SKM-1 (cell line): ENCODE results near the gene NCR2.

Experiments
- DNase-seq: peaks from one replicate; lab custom pipeline; 2025; ENCODE audit not compliant: unreplicated experiment; lab: John Stamatoyannopoulos, UW

Gene NCR2

GRCh38 chr6:41327177-41327576 lies 8.2 kb upstream of the NCR2 start:
- no peak for DNase-seq

DNA sequence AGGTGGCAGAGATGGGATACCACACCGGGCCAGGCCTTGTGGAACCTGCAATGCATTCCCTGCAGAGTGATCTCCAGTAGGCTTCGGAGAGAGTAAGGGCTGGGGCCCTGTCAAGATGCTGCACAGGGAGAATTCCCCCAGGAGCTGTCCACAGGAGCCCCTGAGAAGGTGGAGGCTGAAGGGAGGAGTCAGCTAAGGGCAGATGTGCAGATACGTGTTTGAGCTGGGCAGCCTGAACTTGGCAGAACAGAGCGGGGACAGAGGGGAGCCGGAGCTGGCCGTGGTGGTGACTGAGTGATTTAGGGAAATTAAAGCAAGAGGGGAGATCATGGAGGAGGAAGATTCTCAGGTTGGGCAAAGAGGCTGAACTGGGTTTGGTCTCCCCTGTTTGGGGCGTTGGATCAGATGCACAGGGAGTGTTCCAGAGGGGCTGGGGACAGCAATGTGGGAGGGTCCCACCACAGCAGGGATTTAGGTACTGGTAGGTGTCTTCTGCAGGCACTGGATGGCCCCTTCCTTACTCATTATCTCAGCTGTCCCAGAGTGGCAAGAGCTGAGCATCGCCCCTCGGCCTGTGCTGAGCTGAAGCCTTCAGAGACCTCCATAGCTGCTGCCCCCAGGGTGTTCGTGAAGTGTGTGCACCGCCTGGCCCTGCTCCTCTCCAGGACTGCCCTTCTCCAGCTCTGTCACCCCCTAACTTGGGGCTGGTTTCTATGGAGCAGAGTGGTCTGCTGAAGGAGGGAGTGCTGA lies 3.8 kb upstream of the NCR2 start:
- DNase-seq = no peak

- DNase-seq = no peak
These were observed 3.2 kb upstream of the NCR2 start for GRCh38 chr6:41332241-41332640.

DNA sequence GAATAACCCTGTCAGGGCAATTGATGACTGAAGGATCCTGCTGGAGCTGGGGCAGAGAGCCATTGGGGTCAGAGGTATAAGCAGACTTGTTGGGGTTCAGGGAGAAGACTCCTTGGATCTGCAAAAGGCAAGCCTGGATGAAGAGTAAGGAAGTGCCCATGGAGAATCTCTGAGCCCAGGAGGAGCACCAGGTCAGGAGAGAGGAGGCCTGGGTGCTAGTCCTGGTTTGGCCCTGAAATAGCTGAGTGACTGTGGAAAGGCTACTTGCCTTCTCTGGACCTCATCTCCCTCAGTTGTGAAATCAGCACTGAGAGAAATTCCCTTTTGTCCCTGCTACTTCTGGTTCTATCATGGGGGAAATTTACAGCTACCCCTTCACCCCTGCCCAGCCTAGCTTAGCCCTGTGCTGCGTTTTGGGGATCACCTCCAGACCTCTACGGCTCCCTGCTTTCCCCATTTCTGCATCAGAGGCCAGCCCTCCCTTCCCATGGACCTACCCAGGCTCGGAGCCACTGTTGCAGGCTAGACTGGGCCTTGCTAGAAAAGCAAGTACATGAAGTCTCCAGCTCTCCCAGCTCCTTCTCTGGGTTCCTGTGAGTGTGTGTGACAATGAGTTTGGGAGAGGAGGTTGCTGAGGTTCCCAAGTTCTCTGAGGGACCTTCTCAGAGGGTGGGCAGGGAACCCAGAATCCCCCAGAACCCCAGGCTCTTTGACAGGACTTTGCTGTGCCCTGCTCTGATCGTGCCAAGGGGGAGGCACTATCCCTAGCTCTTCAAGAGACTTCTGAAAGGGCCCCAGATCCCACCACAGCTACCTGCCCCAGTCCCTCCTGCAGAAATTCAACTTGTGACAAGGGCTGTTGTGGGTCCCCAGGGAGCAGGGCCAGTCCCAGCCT lies 2.3 kb upstream of the NCR2 start:
- no peak for DNase-seq

- DNase-seq = no peak
These were observed 847 bp upstream of the NCR2 start for GRCh38 chr6:41334482-41335040.

DNA sequence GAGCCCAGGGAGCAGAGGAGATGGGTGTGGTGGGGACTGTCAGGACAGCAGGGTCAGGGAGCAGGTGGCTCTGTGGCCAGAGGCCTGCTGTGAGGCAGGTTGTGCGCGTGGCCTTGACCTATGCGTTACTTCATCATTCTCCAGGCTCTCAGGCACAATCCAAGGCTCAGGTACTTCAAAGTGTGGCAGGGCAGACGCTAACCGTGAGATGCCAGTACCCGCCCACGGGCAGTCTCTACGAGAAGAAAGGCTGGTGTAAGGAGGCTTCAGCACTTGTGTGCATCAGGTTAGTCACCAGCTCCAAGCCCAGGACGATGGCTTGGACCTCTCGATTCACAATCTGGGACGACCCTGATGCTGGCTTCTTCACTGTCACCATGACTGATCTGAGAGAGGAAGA lies 535 bp downstream of the NCR2 start:
- no peak for DNase-seq

- DNase-seq = no peak
These were observed 1.4 kb downstream of the NCR2 start for GRCh38 chr6:41336824-41337223.

GRCh38 chr6:41337709-41338108 lies 2.3 kb downstream of the NCR2 start:
- DNase-seq = no peak

DNA sequence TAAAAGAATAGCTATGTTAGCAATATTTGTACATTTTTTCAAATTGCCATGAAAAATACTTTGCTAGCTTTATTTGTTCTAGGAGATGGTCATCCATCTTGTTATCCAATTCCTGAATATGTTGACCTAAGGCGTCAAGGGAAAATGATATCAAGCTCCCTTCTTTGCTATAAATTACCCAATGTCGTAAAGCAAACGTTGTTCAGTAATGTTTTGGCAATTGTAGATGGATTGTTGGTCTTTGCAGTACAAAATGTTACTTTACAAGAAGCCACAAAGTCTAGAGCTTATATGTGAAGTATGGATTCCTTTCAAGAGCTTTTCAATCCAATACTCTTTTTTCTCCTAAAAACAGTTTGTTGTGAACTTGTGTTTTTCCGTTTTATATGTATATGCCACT lies 3.3 kb downstream of the NCR2 start:
- DNase-seq = no peak

DNA sequence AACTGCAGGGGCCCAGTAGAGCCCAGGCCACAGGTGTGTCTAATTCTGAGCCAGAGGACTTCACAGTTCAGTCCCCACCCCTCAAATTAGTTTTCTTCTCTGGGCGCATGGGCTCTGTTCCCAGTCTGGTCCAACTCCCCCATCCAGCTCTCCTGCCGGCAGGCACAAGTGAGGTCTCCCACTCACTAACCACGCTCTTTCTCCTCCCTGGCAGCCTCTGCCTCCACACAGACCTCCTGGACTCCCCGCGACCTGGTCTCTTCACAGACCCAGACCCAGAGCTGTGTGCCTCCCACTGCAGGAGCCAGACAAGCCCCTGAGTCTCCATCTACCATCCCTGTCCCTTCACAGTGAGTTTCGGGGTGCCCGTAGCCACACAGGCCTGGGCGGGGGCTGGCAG lies 6.2 kb downstream of the NCR2 start:
- no peak for DNase-seq

DNA sequence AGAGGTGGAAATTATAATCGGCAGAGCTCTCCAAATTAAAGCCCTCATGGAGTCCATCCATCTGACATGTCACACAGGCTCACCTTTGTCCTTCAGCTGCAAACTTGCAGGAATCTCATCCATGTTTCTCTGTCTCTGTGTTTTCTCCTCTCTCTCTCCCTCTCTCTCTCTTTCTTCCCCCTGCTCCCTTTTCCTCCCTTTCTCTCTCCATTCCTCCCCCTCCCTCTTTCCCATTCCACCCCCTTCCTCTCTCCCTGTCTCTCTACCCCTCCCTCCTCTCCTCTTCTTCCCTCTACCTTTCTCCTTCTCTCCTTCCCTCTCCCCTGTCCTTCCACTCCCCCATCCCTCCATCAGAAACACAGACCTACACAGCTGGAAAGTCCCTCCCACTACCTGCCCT lies 6.8 kb downstream of the NCR2 start:
- no peak for DNase-seq

GRCh38 chr6:41343641-41344187 lies 8.3 kb downstream of the NCR2 start:
- DNase-seq = no peak

DNA sequence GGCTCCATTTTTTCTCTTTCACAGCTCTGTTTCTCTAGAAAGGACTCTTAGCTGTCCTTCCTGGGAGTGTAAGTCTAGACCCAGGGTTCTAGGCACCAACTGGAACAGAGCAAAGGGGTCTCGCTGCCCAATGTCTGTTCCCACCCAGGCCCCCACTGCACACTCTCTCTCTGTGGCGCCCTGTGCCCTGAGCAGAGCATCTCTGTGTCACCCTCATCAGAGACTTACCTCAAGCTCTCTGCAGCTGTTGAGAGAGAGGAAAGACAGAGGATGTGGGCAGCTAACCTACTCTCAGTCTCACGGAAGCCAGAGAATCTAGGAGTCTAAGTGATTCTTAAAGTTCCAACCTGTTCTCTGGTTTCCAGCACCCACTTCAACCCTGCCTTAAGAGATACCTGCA lies 9.5 kb downstream of the NCR2 start:
- no peak for DNase-seq

DNA sequence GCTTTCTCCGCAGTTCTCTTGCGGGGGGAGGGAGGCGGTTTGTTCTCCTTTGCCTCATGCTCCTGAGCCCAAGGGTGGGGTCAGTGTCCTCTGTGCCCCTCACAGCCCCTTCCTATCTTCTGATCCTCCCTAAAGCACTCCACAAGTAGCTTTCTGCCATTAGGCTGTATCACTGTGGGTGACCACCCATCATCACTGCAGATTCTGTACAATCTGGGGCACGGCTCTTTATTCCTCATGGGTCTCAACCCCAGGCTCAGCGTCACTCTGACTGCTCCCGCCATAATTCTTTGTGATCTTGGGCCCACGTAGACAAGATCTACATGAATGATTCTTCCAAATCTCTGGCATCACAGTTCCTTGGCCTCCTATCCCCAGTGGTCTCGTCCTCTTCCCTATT lies 10.5 kb downstream of the NCR2 start:
- no peak for DNase-seq

GRCh38 chr6:41346441-41346840 lies 11.0 kb downstream of the NCR2 start:
- no peak for DNase-seq

DNA sequence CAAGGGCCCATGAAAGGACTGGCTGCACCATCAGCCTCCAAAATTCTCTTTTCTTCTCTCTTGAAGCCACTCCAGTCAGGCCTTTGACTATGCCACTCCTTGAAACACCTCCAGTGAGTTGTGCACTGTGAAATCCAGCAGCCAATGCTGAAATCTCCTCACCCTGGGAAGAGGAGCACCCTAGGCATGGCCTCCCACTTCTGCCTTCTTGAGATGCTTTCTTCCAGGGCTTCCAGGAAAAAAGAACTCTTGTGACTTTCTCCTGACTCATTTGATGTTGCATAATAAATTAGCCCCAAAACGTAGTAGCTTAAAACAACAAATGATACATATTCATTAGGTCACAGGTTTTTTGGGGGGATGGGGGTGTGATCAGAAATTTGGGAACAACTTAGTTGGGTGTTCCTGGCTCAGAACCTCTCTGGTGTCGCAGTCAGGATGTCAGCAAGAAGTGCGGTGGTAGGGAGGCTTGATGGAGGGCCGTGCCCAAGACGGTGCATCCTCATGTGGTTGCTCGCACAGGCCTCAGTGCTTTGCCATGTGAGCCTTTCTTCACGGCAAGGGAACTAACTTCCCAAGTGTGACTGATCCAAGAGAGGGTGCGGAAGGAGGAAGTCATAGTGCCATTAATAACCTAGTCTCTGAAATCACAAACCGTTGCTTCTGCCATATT lies 12.1 kb downstream of the NCR2 start:
- no peak for DNase-seq

DNA sequence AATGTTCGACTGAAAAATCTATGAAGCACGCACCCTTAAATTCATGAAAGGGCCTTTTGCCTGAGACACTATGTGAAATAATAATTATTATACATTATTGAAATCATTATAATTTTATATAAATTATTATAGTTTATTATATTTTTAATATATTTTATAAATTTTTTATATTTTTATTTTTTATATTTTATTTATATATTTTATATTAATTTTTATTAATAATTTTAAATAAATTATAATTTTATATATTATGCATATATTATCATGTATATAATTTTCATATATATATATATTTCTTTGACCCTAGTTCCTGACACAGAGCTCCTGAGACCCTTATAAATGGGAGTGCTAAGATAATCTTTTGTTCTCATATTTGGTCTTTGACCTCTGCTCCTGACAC lies 13.5 kb downstream of the NCR2 start:
- DNase-seq = no peak

DNA sequence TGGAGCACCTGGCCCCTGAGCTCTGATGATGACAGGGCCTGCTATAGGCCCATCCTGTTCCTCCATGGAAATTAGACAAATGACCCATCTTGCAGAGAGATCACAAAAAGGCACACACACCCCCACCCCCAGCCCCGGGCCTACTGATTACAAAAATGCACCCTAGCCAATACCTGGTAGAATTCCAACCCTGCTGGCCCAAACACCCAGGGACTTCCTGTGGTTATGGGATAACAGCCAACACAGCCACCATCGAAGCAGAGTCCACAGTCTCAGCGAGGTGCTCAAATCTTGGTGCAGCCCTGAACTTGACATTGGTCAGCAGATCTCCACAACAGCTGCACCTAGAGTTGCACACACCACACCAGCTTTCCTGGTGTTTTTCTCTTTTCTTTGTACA lies 17.0 kb downstream of the NCR2 start:
- DNase-seq = no peak

- no peak for DNase-seq
These were observed 17.5 kb downstream of the NCR2 start for GRCh38 chr6:41352907-41353306.

DNA sequence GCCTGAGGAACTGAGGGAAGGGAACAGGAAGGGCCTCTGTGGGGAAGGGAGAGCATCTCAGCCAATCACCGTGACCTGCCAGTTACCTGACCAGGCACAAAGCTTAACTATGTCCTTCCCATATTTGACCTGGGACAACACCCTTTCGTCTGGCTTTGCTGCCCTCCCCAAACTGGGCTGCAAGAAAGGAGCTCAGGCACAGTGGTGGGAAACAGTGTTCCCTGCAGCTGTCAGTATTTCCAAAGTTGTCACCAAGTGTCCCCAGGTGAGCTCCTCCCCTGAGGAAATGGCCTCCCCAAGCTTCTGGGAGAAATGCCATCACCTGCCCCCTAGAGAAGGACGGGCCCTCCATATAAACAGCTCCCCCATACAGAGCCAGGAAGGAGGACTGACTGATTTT lies 17.9 kb downstream of the NCR2 start:
- DNase-seq = no peak

DNA sequence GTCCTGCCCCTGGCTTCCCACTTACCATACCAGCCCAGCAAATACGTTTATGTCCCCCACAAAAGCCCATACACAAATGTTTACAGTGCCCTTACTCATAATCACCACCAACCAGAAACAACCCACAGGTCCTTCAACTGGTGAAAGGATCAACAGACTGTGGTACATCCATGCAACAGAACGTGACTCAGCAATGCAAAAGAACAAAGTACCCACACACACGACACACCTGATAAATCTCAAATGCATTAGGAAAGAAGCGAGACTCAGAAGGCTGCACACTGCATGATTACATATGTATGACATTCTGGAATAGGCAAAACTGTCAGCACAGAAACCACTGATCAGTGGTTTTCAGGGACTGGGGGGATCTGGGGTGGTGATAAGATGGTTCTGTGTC lies 20.5 kb downstream of the NCR2 start:
- no peak for DNase-seq
